NCI-H345 (cell line): Measurements from ENCODE around the gene MAG.
"Not testable (repeated sequence)": the region's sequence is repeated elsewhere in the genome, so short reads cannot be mapped to it uniquely, and the experiment has no call there.

Experiments
- DNase-seq: peaks from one replicate; lab custom pipeline; 2025; lab: John Stamatoyannopoulos, UW

MAG gene

GRCh38 chr19:35281303-35281702 is 10.7 kb upstream of the MAG start:
- no peak for DNase-seq

DNA sequence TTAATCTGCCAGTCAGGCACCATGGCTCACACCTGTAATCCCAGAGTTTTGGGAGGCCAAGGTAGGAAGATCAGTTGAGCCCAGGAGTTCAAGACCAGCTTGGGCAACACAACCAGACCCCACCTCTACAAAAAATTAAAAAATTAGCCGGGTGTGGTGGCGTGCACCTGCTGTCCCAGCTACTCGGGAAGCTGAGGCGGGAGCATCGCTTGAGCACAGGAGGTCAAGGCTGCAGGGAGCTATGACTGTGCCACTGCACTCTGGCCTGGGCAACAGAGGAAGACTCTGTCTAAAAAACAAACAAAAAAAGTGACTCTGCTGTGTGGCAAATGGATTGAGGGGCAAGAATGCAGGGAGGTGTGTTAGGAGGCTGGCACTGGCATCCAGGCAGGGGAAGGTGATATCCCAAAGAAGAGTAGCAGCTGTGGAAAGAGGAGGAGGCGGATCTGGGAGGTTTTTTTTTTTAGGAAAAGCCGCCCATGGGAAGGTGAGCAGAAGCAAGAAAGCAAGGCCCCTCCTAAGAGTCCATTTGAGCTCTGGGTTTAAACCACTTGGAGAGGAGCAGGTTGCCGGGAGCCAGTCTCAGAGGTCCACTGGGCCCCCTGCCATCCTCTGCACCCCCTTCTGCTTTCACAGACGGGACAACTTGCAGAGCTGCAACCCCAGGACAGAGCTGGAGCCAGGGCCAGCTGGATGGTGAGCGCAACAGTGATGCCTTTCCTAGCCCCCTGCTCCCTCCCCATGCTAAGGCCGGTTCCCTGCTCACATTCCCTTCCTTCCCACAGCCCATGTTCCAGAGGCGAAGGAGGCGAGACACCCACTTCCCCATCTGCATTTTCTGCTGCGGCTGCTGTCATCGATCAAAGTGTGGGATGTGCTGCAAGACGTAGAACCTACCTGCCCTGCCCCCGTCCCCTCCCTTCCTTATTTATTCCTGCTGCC is 7.5 kb upstream of the MAG start:
- DNase-seq, result no peak

DNA sequence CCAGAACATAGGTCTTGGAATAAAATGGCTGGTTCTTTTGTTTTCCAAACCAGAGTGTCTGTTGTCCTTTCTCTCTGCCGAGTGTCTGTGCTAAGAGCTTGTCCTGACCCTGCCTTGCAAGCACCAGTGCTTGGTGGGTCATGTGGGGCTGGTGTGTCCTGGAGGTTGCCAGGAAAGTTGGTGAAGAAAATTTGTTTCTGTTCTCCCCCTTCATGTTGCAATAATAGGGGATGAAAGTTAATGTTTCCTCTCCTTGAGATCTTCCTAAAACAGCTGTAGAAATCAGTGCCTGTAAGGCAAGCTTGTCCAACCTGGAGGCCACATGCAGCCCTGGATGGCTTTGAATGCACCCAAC is 6.9 kb upstream of the MAG start:
- no peak for DNase-seq

DNA sequence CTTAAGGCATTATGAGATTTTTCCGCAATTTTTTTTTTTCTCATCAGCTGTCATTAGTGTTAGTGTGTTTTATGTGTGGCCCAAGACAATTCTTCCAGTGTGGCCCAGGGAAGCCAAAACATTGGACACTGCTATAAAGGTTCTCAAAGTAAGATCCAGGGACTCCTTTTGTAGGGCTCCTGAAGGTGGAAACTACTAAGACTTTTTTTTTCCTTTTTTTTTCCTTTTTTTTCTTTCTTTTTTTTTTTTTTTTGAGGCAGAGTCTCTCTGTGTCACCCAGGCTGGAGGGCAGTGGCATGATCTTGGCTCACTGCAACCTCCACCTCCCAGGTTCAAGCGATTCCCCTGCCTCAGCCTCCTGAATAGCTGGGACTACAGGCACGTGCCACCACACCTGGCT is 6.5 kb upstream of the MAG start:
- not testable (repeated sequence) for DNase-seq

DNA sequence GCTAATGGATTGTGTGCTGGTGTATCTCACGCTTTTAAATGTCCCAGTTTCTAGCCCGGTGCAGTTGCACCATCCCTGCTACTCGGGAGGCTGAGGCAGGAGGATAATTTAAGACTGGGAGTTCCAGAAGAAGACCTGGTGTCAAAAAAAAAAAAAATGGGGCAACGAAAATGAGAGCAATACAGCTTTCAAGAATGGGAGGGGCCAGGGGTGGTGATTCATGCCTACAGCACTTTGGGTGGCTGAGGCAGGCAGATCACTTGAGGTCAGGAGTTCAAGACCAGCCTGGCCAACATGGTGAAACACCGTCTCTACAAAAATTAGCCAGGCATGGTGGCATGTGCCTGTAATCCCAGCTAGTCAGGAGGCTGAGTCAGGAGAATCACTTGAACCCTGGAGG is 5.9 kb upstream of the MAG start:
- DNase-seq, result not testable (repeated sequence)

- DNase-seq, result no peak
These were observed 4.2 kb upstream of the MAG start for GRCh38 chr19:35287713-35288112.

GRCh38 chr19:35288331-35288730 is 3.6 kb upstream of the MAG start:
- no peak for DNase-seq

DNA sequence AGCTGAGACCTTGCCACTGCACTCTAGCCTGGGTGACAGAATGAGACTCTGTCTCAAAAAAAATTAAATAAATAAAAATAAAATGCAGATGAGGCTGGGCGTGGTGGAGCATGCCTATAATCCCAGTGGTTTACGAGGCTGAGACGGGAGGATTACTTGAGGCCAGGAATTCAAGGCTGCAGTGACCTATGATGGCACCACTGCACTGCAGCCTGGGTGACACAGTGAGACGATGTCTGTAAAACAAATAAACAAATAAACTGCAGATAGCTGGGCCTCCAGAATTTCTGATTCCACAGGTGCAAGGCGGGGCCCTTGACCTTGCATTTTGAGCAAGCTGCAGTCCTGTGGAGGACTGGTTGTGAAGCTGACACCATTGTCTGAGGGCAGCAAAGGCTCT is 3.1 kb upstream of the MAG start:
- DNase-seq, result no peak

DNA sequence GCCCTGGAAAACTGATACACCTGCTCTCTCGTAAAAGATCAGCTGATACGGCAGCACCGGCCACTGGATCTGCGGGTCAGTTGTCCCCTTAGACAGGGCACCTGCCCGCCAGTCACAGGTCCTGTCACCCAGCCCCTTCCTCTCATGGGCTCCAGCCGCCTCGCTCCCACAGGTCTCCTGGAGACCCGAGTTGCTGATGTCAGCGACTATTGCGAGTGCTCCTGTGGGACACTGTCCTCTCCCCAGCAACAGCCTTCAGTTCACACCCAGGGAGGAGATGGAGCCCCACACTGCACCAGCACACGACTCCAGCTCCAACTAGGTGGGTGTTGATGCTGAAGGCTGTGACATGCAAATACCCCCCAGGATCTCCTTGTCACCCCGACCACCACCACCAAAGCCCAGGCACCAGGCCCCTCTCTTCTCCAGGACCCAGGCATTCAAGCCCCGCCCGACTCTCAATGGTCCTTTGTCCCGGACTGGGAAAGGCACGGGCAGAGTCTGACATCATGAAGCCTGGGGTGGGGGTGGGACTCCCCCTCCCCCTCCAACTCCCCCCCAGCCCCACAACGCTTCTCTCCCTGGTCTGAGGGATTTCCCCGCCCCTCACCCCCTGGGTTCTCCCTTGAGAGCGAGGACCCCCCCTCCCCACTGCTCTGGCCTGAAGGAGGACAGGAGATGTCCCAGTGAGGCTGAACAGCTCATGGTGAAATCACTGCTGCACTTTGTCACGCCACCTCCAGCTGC is 1.4 kb upstream of the MAG start:
- DNase-seq, result no peak

DNA sequence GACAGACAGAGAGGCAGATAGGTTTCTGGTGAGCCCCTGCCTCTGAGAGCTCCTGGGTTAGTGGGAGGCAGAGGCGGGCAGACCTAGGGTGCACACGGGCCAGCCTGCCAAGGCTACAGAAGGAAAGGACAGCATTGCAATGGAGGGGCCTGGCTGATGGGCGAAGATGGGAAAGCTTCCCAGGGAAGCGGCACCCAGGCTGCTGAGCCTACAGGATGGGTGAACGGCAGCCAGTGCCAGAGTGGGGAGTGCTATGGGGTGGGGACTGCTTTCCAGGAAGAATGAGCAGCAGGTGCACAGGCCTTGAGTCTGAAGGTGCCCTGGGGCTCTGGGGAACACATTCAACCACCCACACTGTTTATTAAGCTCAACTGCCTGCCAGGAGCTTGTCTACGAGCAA is 702 bp upstream of the MAG start:
- DNase-seq, result peak; percentile 78

DNA sequence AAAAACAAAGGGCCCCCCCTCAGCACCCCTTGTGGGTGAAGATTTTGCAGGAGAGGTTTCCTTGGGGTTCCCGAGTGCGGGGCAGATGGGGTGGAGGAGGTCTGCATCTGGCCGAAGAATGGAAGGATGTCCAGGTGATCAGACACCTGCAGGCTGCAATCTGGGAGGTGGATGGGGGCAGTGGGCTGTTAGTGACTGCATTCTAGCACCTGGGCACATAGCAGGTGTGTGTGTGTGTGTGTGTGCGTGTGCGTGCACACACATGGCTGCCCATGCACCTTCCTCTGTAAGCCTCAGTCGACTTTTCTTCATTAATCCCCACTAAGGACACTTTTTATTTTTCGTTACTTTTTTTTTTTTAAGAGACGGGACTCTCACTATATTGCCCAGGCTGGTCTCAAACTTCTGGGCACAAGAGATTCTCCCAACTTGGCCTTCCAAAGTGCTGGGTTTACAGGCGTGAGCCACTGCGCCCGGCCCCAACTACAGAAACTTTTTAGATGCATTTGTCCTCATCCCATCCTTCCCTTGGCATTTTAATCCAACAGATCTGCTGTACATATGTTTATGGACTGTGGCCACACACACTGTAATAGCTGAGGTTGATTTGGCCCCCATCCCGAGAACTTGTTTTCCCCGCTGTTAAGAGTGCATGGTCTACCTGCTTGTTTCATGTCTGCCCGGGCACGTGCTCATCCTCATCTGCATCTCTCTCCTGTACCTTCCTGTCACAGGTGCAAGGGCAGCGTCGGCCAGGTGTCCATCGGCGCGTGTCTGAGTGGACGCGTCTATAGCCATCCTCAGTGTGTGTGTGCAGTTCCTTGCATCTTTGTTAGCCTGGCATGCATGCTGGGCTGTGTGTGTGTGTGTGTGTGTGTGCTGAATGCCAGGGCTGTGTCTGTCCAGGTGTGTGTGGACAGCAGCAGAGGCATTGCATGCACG is 731 bp downstream of the MAG start:
- no peak for DNase-seq

DNA sequence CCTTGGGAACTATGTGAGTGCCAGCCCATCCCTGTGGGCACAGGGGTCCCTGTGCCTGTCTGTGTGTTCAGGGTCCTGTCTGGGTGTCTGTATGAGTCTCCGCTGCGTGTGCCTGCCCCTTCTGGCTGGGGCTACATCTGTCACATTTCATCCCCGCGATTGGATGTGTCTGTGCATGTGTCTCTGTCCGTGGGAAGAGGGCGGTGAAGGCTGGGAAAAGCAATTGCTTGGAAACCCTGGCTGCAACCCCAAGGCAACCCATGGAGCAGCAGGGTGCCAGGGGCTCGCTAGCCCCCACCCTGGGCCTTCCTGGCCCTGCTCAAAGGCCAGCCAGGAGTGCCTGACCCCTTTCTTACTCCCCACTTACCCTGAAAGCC is 1.4 kb downstream of the MAG start:
- DNase-seq, result no peak

DNA sequence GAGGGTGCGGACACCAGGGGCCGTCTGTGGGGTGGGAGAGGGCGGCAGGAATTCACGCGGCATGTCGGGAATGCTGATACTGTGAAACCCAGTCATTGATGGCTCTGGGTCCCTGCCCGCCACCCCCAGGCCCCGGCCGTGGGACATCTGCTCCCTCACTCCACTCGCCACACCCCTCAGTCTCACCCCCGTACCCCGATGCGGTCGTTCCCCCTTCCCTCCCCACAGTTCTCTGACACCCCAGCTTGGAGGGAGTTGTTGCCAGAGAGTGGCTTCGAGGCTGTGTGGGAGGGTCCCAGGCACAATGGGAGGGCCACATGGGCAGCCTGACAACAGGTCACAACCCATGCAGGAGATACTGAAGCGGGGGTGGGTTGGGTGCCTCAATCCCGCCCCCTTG is 1.8 kb downstream of the MAG start:
- no peak for DNase-seq

DNA sequence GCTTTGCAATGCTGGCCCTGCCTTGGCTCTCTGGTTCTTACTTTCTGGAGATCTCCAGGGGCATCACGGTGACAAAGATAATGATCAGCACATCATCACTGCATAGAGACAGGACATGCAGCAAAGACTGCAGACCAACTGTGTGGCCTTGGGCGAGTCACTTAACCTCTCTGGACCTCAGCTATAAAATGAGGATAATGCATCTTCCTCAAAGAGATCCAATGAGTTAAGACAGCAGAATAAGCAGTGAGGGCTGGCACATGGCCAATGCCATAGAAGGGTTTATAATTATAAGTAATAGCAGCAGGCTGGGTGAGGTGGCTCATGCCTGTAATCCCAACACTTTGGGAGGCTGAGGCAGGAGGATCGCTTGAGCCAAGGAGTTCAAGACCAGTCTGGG is 2.4 kb downstream of the MAG start:
- DNase-seq, result no peak

- no peak for DNase-seq
These were observed 3.2 kb downstream of the MAG start for GRCh38 chr19:35294859-35295791.

DNA sequence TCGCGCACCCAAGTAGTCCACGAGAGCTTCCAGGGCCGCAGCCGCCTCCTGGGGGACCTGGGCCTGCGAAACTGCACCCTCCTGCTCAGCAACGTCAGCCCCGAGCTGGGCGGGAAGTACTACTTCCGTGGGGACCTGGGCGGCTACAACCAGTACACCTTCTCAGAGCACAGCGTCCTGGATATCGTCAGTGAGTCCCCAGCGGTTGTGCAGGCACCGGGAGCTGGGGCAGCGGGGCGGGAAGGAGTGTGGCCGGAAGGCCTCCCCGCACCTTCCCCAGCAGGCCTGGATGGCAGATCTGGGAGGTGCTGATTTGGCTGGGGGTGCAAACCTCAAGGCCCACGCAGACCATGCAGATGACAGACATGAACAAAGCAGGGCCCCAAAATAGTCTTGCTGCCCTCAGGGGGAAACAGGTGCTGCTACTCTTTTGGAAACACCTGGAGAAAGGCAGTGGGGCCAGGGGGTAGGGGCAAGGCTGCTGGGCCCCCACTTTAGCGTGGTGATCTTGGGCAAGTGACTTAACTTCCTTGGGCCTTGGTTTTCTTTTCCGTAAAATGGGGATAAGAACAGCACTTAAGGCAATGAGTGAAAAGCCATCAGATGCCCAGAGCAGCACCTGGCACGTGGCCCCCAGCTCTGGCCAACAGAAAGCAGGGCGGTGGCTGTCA is 4.0 kb downstream of the MAG start:
- no peak for DNase-seq

DNA sequence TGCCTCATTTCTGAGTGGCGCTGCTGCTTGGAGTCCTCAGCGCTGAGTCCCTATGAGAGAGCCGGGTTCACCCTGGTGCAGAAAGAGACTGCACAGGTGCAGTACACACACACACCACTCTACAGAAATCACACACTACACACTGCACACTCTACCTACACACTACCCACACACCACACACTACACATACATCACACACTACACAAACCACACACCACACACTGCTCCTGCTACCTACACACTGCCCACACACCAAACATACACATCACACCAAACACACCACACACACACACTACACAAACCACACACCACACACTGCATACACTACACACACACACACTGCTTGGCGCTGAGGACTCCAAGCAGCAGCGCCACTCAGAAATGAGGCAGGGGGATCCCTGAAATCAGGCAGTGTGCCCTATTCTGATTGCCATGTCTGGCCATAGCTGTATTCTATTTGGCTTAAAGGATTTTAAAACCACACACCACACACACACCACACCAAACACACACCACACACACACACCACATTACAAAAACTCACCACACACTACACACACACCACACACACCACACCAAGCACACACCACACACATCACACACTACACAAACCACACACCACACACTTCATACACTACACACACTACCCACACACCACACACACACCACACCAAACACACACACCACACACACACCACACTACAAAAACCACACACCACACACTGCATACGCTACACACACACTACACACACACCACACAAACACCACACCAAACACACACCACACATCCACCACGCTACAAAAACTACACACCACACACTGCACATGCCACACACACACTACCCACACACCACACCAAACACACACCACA is 4.9 kb downstream of the MAG start:
- DNase-seq, result no peak

DNA sequence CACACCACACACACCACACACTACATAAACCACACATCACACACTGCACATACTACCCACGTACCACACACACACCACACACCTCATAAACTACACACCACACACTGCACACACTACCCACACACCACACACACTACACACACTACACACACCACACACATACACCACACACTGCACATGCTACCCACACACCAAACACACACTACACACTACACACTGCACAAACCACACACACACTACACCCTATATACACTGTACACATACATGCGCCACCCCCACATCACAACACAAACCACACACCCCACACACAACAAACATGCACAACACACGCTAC is 5.5 kb downstream of the MAG start:
- no peak for DNase-seq

GRCh38 chr19:35297922-35298321 is 6.0 kb downstream of the MAG start:
- no peak for DNase-seq

- no peak for DNase-seq
These were observed 6.6 kb downstream of the MAG start for GRCh38 chr19:35298561-35298972.
